ENCODE data around the gene PEMT.

PEMT gene

GRCh38 chr17:17511881-17512858, 79.3 kb downstream of the PEMT start:
- no peak for DNase-seq

DNA sequence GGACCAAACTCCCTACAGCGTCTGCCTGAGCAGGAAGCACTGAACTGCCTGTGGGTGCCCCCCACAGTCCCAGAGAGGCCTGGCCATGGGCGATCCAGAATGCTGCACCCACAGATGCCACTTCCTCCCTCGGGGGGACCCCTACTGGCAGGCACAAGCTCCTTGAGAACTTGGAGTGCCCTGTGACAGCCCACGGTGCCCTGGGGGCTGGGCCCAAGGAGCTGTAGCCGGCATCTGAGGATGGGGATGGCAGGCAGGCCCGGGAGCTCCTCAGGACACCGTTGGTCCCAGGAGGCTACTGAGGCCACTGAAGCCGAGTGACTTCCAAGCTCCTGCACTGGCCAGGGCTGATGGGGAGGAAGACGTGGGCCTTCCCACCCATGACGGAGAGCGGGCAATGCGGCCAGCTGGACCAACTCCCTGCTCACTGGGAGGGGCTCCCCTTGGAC, 80.2 kb downstream of the PEMT start:
- DNase-seq, result no peak

DNA sequence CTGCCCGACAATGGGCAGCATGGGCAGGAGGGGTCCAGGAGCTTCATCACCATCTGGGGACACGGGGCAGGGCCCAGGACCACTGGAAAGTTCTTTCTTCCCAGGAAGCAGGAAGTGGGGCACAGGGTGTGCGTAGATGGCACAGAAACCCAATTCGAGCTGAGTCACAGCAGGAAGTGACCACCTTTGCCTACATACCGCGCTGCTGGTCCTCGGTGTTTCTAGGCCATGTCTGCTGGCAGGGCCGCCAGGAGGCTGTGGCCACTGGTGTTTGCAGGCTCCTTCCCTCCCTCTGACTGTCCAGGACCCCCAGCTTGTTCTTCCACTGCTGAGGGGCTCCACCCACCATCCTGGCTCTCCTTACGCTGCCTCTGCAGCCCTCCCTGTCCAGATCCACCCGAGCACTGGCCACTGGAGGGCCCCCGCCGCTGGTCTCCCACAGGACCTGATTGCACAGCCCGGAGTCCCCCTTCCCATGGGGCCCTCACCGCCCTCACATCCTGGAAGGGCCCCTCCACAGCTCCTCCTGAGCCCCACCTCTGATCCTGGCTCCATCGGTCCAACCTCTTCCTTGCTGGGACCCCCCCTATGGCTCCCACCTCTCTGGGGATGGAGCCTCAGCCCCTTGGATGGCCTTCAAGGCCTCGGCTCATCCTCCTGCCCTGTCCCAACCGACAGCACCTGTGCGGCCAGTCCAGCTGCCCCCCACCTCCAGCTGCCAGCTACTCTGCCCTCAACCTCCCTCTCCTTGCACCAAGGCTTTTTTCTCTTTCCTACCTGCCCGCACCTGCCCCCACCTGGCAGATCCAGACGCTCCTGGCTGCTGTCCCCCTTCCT, 80.8 kb downstream of the PEMT start:
- DNase-seq, result no peak

GRCh38 chr17:17509601-17510425, 81.7 kb downstream of the PEMT start:
- no peak for DNase-seq

DNA sequence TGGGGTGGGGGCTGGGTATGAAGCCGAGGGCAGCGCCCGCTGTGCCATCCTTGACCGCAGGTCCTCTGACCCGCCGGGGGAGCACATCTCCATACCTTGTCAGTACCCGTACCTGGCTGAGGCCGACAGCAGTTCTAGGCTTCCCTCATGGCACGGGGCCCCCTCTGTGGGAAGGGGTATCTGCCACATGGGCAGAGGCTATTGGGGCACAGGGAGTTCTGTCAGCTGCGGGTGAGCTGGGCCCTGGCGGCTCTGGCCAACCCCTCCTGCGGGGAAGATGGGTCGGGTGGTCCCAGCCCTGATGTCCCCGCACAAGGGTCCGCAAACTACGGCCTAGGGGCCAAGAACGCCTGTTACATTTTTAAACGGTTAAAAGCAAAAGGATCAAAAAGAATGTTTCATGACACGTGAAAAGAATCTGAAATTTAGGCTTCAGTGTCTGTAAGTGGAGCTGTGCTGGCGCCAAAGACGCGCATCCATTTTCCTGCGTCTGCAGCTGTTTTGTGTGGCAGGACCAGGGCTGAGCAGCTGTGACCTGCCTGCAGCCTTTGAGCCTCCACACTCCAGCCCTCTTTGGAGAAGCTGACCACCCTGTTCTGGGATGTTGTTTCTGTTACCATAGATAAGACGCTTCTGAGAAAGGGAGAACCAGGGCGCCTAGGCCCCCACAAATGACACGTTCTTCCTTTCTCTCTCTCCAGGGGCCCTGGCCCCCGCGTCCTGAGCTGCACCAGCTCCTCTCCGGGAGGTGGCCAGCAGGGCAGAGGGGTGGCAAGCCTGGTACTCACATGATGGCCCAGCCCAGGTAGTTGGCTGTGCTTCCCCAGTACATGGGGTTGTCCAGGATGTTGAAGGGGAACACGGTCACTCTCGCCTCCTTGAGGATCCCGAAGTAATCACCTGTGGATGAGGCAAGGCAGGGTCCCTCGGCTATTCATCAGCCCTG, 82.6 kb downstream of the PEMT start:
- DNase-seq, result no peak

DNA sequence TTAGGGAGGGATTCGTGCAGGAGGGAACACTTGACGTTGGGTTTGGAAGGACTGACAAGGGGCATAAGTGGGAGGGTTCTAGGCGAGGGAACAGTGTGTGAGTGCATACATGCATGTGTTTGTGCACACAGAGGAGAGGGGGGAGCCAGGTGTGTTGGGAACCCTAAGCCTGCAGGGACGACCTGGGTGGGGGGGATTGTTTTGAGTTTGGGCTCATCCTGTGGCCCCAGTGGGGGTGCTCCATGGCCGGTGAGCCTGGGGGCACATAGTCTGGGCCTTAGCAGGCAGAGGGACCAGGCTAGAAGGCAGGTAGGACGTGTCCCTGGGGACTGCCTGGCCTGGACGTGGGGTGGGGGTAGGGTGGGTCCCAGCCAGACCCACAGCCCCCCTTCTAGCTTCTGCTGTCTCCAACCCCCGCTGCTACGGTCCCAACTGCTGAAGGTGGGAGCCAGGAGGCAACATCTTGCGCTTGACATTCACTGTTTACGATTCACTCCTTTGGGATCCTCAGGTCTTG, 83.4 kb downstream of the PEMT start:
- DNase-seq, result no peak

- DNase-seq, result peak in 1 of 2 experiments; percentile 12
Measured at GRCh38 chr17:17507465-17508011, 84.0 kb downstream of the PEMT start.

DNA sequence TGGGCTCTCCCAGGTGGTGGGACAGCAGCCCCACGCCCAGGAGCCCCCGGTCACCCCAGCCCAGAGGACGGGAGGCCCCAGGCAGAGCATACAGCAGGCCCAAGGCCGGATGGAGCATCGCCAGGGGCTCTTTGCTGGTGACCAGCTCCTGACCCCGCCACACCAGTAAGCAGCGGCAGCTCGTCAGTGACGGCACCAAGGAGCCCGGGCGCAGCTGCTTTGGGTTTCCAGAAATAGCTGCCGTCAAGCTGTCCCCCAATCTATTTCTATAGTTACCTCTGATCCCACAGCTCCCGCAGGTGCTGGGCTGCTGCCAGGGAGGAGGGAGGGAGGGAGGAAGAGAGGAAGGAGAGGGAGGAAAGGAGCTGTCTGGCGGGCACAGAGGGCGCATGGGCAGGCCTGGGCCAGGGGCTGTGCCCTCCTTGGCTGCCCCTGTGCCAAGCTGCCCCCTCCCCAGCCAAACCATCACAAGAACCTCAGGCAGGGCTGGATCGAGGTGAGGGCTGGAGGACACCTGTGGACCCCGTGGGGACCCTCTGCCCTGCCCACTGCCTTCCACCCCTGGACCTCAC, 84.5 kb downstream of the PEMT start:
- DNase-seq, result peak in 1 of 2 experiments; percentile 23

GRCh38 chr17:17506181-17506741, 85.2 kb downstream of the PEMT start:
- DNase-seq, result no peak

DNA sequence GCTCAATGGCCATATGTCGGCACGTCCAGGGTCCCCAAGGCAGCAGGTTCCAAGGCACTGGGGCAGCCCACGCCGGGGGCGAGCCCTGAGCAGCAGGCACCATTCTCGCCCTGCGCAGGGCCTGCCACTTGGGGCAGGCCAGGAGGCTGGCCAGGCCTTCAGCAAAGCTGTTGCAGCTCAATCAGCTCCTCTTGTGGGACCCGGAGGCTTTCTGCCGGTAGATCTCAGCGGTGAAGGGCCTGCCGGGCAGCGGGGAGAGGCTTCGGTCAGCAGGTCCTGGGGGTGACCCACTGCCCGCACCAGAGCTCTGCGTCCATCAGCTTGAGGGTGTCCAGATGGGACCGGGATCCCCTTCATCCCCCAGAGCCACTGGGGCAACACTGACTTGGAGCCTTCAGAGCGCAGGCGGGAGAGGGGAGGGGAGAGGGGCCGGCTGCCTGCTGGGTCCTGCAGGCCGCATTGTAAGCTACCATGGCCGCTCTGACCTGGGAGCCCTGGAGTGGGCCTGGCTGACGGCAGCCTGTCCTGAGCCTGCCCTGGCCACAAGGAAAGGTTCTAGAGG, 85.8 kb downstream of the PEMT start:
- no peak for DNase-seq

DNA sequence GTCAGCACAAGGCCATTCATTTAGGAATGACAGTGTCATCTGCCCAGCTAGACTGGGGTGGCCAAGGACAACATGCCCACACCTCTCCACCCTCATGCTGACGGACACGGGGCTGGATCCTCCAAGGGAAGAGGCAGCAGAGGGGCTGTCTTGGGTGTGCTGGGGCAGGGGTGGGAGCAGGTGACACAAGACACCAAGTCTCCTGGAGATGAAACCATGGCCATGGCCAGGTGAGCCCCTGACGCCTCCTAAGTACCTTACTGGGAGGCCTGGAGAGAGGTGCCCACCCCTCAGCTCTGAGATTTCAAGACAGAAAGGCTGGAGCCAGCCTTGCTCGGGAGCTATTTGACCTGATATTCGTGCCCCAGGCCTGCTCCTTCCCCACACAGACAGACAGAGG, 86.4 kb downstream of the PEMT start:
- DNase-seq, result no peak

GRCh38 chr17:17504341-17505140, 87.0 kb downstream of the PEMT start:
- DNase-seq, result no peak

GRCh38 chr17:17503566-17504130, 87.9 kb downstream of the PEMT start:
- no peak for DNase-seq

GRCh38 chr17:17502741-17503565, 88.6 kb downstream of the PEMT start:
- DNase-seq, result no peak

DNA sequence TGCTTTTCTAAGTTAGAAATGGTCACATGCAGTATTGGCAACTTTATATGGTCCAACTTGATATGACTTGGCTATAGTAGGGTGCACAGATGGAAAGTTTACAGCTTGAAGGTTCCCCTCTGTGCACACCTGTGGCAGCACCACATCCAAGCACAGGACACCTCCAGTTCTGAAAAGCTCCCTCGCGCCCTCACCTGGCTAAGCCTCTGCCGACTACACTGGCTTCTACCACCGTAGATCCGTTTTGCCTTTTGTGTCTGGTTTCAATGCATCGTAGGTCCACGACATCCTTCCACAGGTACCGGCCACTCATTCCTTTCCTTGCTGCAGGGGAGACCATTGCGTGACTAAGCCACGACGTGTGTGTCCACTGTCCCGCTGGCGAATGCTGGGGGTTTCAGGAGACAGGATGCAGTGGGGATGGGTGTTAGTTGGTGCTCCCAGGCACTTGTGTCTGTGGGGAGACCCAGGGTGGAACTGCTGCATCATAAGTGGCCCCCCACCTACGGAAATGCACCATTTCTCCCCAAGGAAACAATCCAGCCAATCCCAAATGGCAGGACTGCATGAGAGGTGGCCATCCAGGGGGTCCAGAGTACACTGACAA, 90.4 kb downstream of the PEMT start:
- no peak for DNase-seq

- no peak for DNase-seq
Measured at GRCh38 chr17:17499402-17500145, 91.9 kb downstream of the PEMT start.
